Hematopoietic multipotent progenitor cell treated with erythropoietin and hydrocortisone succinate and interleukin-3 and kit ligand, for 4 days (in vitro differentiated cells): Measurements from ENCODE around the gene ASNSD1.
A peak's percentile ranks its signal among the peaks of the same experiment; 100 is the strongest.
"Not testable (repeated sequence)": the region's sequence is repeated elsewhere in the genome, so short reads cannot be mapped to it uniquely, and the experiment has no call there.

ENCODE experiments used
- DNase-seq: peaks from one replicate; pipeline ENCODE4 v3.0.0-alpha.2; 2015

Gene ASNSD1

DNA sequence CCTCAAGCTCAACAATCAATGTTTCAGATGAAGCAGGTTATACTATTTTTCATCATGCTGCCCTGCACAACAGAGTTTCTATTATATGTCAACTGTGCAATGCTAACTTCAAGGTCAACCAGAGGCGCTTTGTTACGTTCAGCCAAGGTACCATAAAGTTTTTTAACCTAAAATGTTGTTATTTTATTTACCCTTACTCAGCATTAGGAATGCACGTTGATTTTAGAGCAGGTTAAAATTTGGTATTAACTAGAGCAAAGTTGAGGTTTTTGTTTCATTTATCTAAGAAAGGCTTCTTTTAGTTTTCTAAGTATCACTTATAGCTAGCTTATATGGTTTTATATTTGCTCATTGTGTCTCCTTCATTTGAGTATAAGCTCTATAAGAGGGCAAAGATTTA, 35.0 kb downstream of the ASNSD1 start:
- no peak for DNase-seq

GRCh38 chr2:189698020-189698887, 37.0 kb downstream of the ASNSD1 start:
- DNase-seq = peak; percentile 89

GRCh38 chr2:189700681-189701080, 39.4 kb downstream of the ASNSD1 start:
- no peak for DNase-seq

DNA sequence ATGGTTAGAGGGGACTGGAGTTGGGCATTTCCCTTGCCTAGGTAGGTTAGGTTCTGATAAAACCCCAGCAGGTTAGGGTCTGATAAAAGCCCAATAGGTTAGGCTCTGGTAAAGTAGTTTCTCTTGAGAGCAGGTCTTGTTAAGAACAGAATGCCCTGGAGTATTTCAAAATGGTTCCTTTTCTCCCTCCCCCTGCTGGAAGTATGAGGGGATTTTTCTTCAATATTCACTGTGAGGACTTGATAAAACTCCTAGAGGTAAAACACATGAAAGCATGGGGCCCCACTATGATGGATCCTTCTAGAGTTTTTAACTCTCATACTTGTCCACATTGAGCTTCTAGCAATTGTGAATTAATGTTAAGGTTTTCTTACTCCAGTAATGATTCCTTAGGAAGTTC, 40.8 kb downstream of the ASNSD1 start:
- DNase-seq = peak; percentile 63

GRCh38 chr2:189709501-189710221, 48.4 kb downstream of the ASNSD1 start:
- DNase-seq = no peak

- not testable (repeated sequence) for DNase-seq
Measured at GRCh38 chr2:189717593-189717992, 56.3 kb downstream of the ASNSD1 start.

DNA sequence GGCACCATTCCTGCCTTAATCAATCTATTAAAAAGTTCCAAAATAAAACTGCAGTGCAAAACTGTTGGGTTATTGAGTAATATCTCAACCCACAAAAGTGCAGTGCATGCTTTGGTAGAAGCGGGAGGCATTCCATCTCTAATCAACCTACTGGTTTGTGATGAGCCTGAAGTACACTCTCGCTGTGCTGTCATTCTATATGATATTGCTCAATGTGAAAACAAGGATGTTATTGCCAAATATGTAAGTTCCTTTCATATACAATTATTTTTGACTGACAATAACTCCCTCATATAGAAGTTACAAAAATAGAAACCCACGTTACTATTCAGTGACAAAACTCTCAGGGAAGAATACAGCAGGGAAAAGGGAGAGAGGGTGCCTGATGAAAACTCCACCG, 58.3 kb downstream of the ASNSD1 start:
- DNase-seq = peak; percentile 34
